ENCODE data around the gene THAP4. TPM values are rescaled to one million over a fixed set of nuclear protein-coding genes. Genes with fewer than 3 reads are reported as not detected.
"Not testable (repeated sequence)": the region's sequence is repeated elsewhere in the genome, so short reads cannot be mapped to it uniquely, and the experiment has no call there.

THAP4 gene
- total RNA-seq, 3 donors from 2014 or later (not counting 1 experiment from before 2014, with no cell fraction given), result 19.8 to 29.2 (median 27.8) TPM

DNA sequence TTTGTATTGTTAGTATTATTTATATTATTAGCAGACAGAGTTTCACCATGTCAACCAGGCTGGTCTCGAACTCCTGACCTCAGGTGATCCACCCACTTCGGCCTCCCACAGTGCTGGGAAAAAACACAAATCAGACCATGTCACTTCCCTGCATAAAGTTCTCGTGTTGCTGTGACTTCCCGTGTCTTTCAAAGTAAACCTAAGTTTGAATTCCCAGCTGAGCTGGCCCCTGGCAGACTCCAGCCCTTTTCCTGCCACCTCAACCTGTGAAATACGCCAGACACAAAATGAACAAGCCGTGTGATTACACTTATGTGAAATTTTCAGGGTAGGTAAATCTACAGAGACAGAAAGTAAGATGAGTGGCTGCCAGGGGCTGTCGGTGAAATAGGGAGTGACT is 70.5 kb downstream of the THAP4 start:
- TF ChIP-seq, protein P1, sequence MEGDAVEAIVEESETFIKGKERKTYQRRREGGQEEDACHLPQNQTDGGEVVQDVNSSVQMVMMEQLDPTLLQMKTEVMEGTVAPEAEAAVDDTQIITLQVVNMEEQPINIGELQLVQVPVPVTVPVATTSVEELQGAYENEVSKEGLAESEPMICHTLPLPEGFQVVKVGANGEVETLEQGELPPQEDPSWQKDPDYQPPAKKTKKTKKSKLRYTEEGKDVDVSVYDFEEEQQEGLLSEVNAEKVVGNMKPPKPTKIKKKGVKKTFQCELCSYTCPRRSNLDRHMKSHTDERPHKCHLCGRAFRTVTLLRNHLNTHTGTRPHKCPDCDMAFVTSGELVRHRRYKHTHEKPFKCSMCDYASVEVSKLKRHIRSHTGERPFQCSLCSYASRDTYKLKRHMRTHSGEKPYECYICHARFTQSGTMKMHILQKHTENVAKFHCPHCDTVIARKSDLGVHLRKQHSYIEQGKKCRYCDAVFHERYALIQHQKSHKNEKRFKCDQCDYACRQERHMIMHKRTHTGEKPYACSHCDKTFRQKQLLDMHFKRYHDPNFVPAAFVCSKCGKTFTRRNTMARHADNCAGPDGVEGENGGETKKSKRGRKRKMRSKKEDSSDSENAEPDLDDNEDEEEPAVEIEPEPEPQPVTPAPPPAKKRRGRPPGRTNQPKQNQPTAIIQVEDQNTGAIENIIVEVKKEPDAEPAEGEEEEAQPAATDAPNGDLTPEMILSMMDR (IDR thresholded peaks at IDR 0.05), result no peak
- intact Hi-C loops (cut with micrococcal nuclease), result no loop called here
- Mint-ChIP-seq H3K9me3 (no peaks in the 10 kb centered on the region), H3K27ac (no peak overlapping the region), H3K4me3 (no peak overlapping the region), H3K27me3 (ENCODE audit: low read depth in 2 of 2) (no peaks in the 10 kb centered on the region), H3K4me1 (peaks cover 4 to 15% of the 10 kb centered on the region in 2 donors), H3K36me3 (no peaks in the 10 kb centered on the region)
- H3K27ac ChIP-seq (ENCODE audit: low read length), result no peak overlapping the region
- H3K36me3 ChIP-seq (ENCODE audit: control insufficient read depth, insufficient read depth, low read length), result no peaks in the 10 kb centered on the region
- H3K27me3 ChIP-seq (ENCODE audit: control insufficient read depth, insufficient read depth, low read length), result no peaks in the 10 kb centered on the region
- DNase-seq, result no peak
- WGBS (ENCODE audit: insufficient coverage), result 84% methylated on average over 7 of the region's 7 CpGs
- ATAC-seq, result no peak
- H3K4me1 ChIP-seq (ENCODE audit: control insufficient read depth, insufficient read depth, low read length), result peaks cover 26% of the 10 kb centered on the region
- no peaks in the 10 kb centered on the region for H3K9me3 ChIP-seq (ENCODE audit: control insufficient read depth, insufficient read depth, low read length)
- H3K4me3 ChIP-seq (ENCODE audit: low read length), result no peak overlapping the region

DNA sequence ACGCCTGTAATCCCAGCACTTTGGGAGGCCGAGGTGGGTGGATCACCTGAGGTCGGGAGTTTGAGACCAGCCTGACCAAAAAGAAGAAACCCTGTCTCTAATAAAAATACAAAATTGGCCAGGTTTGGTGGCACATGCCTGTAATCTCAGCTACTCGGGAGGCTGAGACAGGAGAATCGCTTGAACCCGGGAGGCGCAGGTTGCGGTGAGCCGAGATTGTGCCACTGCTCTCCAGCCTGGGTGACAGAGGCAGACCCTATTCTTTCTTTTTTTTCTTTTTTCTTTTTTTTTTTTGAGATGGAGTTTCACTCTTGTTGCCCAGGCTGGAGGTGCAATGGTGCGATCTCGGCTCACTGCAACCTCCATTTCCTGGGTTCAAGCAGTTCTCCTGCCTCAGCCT is 70.9 kb downstream of the THAP4 start:
- DNase-seq; intact Hi-C loops (cut with micrococcal nuclease); H3K27ac ChIP-seq (ENCODE audit: low read length); H3K36me3 Mint-ChIP-seq; H3K27me3 Mint-ChIP-seq (ENCODE audit: low read depth in 2 of 2); ATAC-seq; H3K27me3 ChIP-seq (ENCODE audit: control insufficient read depth, insufficient read depth, low read length); H3K9me3 ChIP-seq (ENCODE audit: control insufficient read depth, insufficient read depth, low read length); H3K27ac Mint-ChIP-seq; H3K9me3 Mint-ChIP-seq; H3K4me3 Mint-ChIP-seq; H3K36me3 ChIP-seq (ENCODE audit: control insufficient read depth, insufficient read depth, low read length); H3K4me3 ChIP-seq (ENCODE audit: low read length): not testable (repeated sequence)
- H3K4me1 ChIP-seq (ENCODE audit: control insufficient read depth, insufficient read depth, low read length), result peaks cover 22% of the 10 kb centered on the region
- peaks cover 4 to 15% of the 10 kb centered on the region in 2 donors for H3K4me1 Mint-ChIP-seq
- 94% methylated on average over 10 of the region's 11 CpGs for whole genome bisulfite sequencing (ENCODE audit: insufficient coverage)

DNA sequence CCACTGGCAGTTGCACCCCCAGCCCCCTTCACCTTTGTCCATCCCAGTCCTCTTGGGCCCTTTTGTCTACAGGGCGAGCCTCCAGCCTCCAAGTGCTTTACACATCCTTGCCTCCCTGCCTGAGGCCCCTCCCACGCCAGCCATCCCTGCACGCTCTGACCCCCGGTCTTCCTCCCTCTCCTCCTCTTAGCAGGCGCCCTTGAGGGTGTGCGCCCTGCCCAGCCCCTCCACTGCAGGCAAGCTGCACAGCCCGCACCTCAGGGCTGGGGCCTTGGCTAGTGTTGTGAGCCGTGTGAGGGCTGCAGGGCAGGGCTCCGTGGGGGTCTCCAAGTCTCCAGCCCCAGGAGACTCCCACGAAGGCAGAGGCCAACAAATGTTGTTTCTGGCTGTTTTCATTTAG is 71.5 kb downstream of the THAP4 start:
- H3K4me1 Mint-ChIP-seq, result peaks cover 4 to 15% of the 10 kb centered on the region in 2 donors
- TF ChIP-seq, protein P1 (IDR thresholded peaks at IDR 0.05), result no peak
- no peaks in the 10 kb centered on the region for H3K27me3 Mint-ChIP-seq (ENCODE audit: low read depth in 2 of 2)
- H3K9me3 ChIP-seq (ENCODE audit: control insufficient read depth, insufficient read depth, low read length), result no peaks in the 10 kb centered on the region
- ATAC-seq (no peak), DNase-seq (no peak)
- H3K4me3 ChIP-seq (ENCODE audit: low read length), result no peak overlapping the region
- no peaks in the 10 kb centered on the region for H3K27me3 ChIP-seq (ENCODE audit: control insufficient read depth, insufficient read depth, low read length)
- no peaks in the 10 kb centered on the region for H3K9me3 Mint-ChIP-seq
- H3K4me1 ChIP-seq (ENCODE audit: control insufficient read depth, insufficient read depth, low read length), result peaks cover 21% of the 10 kb centered on the region
- intact Hi-C loops (cut with micrococcal nuclease), result no loop called here
- 86% methylated on average over 10 of the region's 10 CpGs for WGBS (ENCODE audit: insufficient coverage)
- no peak overlapping the region for H3K4me3 Mint-ChIP-seq
- H3K27ac Mint-ChIP-seq, result peak overlapping the region in 1 of 2 donors; percentile 57
- no peaks in the 10 kb centered on the region for H3K36me3 Mint-ChIP-seq
- H3K27ac ChIP-seq (ENCODE audit: low read length), result no peak overlapping the region
- no peaks in the 10 kb centered on the region for H3K36me3 ChIP-seq (ENCODE audit: control insufficient read depth, insufficient read depth, low read length)

DNA sequence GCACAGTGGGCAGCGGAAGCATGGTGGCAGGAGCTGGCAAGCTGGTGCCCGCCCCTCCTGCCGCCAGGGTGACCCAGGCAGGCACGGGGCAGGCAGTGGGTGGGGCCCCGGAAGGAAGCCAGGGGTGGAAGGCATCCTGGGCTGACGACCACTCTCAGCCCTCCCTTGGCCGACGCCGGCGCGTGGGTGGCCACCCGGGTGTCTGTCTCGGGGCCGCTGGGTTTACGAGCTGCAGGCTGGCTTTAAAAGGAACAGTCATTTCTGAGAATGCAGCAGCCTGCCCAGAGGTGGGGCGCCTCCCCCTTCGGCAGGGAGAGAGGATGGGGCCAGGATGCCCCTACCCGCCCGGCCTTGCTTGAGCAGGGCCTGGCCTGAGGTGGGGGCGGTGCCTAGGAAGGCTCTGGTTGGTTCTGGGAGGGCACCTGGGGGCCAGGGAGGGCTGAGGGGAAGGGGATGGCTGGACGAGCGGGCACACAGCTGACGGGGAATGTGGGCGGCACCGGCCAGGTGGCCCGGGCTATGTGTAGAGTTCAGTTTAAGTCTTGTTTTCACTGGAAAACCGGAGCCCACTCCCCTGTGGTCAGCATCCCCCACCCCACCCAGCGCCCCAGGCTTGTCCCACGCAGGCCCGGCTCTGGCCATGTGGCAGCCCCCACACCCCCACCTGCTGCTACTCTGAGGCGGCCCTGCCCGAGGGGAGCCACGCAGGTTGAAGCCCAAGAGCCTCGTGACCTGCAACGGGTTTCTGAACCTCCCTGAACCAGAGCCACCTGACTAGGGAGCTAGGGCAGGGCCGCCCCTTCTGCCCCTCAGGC is 72.2 kb downstream of the THAP4 start:
- H3K36me3 Mint-ChIP-seq, result no peaks in the 10 kb centered on the region
- TF ChIP-seq, protein P1 (IDR thresholded peaks at IDR 0.05), result no peak
- peaks cover 0 to 5% of the 10 kb centered on the region in 2 donors for H3K27me3 Mint-ChIP-seq (ENCODE audit: low read depth in 2 of 2)
- peak; percentile 26 to 52 (median 47) for ATAC-seq
- H3K27ac Mint-ChIP-seq, result peak overlapping the region in 1 of 2 donors; percentile 57
- Histone ChIP-seq H3K27ac (ENCODE audit: low read length) (no peak overlapping the region), H3K4me1 (ENCODE audit: control insufficient read depth, insufficient read depth, low read length) (peaks cover 23% of the 10 kb centered on the region), H3K27me3 (ENCODE audit: control insufficient read depth, insufficient read depth, low read length) (peaks cover under 1% of the 10 kb centered on the region), H3K4me3 (ENCODE audit: low read length) (no peak overlapping the region), H3K9me3 (ENCODE audit: control insufficient read depth, insufficient read depth, low read length) (no peaks in the 10 kb centered on the region), H3K36me3 (ENCODE audit: control insufficient read depth, insufficient read depth, low read length) (no peaks in the 10 kb centered on the region)
- no peak overlapping the region for H3K4me3 Mint-ChIP-seq
- intact Hi-C loops (cut with micrococcal nuclease), result no loop called here
- DNase-seq, result no peak
- no peaks in the 10 kb centered on the region for H3K9me3 Mint-ChIP-seq
- 84% methylated on average over 36 of the region's 36 CpGs for WGBS (ENCODE audit: insufficient coverage)
- peaks cover 4 to 11% of the 10 kb centered on the region in 2 donors for H3K4me1 Mint-ChIP-seq
